GM12874 (cell line): Measurements from ENCODE around the gene FAM50B.

Experiments
- CTCF ChIP-seq: IDR thresholded peaks from 2 replicates; pipeline ENCODE4 v1.5.1; 2011; ENCODE audit warnings: low read depth, mild to moderate bottlenecking, control low read depth, low read length, moderate library complexity; ENCODE audit not compliant: insufficient read depth

The FAM50B gene

DNA sequence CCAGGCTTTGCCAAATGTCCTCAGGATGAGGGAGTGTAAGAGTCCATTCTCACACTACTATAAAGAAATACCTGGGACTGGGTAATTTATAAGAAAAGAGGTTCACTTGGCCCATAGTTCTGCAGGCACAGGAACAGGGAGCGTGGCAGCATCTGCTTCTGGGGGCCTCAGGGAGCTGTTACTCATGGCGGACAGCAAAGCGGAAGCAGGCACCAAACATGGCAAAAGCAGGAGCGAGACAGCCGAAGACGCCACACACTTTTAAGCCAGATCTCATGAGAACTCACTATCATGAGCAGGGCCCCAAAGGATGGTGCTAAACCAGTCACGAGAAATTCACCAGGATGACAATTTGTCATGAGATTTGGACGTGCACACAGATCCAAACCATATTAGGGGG lies 22.8 kb downstream of the FAM50B start:
- TF ChIP-seq CTCF: no peak

DNA sequence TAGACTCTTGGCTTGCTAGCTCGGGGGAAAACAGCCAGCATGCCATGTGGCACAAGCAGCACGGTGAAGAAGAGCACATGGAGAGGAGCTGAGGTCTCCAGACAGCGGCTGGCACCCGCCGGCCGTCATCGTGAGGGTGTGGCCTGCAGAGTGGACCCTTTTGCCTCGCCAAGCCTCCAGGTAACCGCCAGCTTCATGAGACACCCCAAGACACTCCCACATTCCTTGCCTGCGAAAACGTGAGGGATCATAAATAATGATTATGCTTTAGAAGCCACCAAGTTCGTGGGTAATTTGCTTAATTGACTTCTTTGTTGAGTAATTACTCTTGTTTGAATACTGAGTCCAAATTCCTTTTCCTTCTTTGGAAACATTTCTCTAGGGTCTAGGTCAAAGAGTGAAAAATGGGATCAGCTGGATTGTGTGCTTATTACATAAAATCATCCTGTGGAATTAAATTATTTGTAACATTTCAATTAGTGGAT lies 23.2 kb downstream of the FAM50B start:
- TF ChIP-seq CTCF: no peak

DNA sequence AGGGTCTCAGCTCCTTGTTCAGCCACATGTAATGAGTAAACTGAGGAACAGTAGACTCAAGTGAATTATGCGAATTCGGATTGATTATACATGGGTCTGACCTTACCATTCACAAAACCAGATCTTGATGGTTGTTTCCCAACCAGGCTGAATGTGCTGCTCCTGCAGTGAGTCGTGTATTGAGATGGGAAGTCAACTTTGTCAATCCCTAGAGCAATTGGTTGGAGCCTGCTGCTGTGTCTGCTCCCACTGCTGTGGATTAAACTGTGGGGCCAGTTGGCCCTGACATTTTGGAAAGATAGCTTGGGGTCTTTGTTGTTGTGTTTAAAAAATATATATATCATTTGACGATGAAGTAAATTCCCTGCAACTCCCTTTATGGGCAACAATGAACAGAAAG lies 23.9 kb downstream of the FAM50B start:
- no peak for TF ChIP-seq CTCF

DNA sequence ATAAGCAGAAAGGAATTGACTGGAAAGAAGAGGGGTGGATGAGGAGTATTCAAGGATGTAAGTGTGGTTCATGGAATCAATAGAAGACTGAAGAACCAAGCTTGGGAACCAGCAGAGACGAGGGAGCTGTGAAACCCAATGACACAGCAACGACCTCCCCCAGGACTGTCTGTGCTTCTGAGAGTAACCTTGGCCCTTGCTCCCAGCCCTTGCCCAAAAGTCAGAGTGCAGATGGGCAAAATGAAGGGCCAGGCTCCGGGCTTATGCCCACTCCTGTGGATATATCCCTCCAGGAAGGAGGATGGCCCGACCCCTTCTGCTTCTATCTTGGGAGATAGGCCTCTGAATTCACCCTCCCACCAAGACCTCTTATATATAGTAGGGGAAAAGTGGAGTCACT lies 24.9 kb downstream of the FAM50B start:
- TF ChIP-seq CTCF: no peak

DNA sequence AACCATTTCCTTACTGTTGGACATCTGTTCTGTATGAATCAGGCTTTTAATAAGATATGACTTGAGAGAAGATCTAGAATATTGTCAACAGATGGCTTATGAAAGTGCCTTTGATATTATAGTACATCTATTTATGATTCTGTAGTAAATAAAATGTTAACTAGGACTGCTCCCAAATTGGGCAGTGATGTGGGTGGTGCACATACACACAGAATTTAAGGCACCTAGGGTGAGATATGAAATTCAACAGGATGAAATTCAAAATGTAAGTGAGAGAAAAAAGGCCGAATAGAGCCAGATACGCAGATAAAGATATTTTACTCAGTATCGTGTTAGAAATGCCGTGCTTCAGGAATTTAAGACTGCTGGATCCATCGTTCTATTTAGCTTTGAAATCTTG lies 26.3 kb downstream of the FAM50B start:
- no peak for TF ChIP-seq CTCF

GRCh38 chr6:3876101-3876500 lies 26.9 kb downstream of the FAM50B start:
- TF ChIP-seq CTCF: no peak

GRCh38 chr6:3876866-3877265 lies 27.7 kb downstream of the FAM50B start:
- TF ChIP-seq CTCF: no peak

DNA sequence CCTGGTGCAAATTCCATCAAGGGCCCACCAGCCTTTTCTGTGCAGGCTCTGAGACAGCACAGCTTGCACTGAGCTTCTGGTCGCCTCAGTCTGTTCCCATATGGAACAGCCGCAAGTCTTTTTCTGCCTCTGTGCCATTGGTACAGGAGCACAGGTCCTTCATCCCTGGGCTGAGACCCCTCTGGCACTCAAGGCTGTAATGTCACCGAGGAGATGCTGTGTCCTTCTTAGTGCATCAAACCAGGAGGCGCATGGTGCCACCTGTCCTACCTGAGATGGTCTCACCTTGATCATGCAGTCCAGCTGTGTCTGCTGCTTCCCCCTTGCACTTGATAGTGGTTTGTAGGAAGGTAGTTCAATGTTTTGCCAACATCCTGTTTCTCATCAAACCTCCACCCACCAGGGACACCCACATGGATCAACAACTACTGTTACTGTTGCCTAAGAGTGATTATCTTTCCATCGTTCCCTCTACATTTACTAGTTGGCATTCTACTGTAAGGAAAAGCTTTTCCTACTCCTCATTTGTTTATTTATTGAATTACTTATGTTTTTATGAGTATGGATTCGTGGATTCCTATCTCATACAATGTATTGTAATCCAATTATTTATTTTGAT lies 29.0 kb downstream of the FAM50B start:
- TF ChIP-seq CTCF: no peak
